ENCODE data around the gene HSH2D. TPM values are rescaled to one million over a fixed set of nuclear protein-coding genes. Genes with fewer than 3 reads are reported as not detected.

Gene HSH2D
- total and polyA plus RNA-seq, 2 of the 13 experiments (the other 11 are each of a cell fraction or from before 2014, with no cell fraction given) = 0.69 to 3.2 TPM

- TF ChIP-seq DR1 (CRISPR knock-in tag; IDR thresholded peaks at IDR 0.05) = no peak
- peak; percentile 93 for TF ChIP-seq PHF20 (CRISPR knock-in tag; IDR thresholded peaks at IDR 0.05)
- TF ChIP-seq MXD3 (CRISPR knock-in tag; IDR thresholded peaks at IDR 0.05) = peak; percentile 53
- no peak for TF ChIP-seq USF2 (IDR thresholded peaks at IDR 0.05; ENCODE audit: low read depth, low read length)
- peak; percentile 92; the same call in 1 of the 2 replicates for TF ChIP-seq USF2 (CRISPR knock-in tag; IDR thresholded peaks at IDR 0.05; ENCODE audit: borderline replicate concordance)
- TF ChIP-seq SRSF1 (optimal IDR thresholded peaks at IDR 0.05; ENCODE audit: low read depth, low read length) = no peak
- 0 out of 2 replicates have a peak, but pooled peaks have one; percentile 8 for TF ChIP-seq HOXA5 (CRISPR knock-in tag; IDR thresholded peaks at IDR 0.05)
- TF ChIP-seq CEBPB (IDR thresholded peaks at IDR 0.05; ENCODE audit: borderline replicate concordance, low read depth, low read length) = no peak
- TF ChIP-seq ISX (CRISPR knock-in tag; conservative IDR thresholded peaks at IDR 0.05) = no peak
- no peak for TF ChIP-seq ETV6 (CRISPR knock-in tag; conservative IDR thresholded peaks at IDR 0.05)
- TF ChIP-seq ZNF788 (CRISPR knock-in tag; IDR thresholded peaks at IDR 0.05; ENCODE audit: borderline replicate concordance) = no peak; the same call in 1 of the 2 replicates
- no peak for TF ChIP-seq MIER3 (CRISPR knock-in tag; IDR thresholded peaks at IDR 0.05; ENCODE audit: borderline replicate concordance)
- TF ChIP-seq ZNF781 (CRISPR knock-in tag; IDR thresholded peaks at IDR 0.05; ENCODE audit: borderline replicate concordance, not compliant biosample characterization) = no peak
- TF ChIP-seq STAT6 (CRISPR knock-in tag; IDR thresholded peaks at IDR 0.05; ENCODE audit: borderline replicate concordance) = no peak
- TF ChIP-seq ZBTB14 (CRISPR knock-in tag; IDR thresholded peaks at IDR 0.05) = no peak
- no peak for TF ChIP-seq IRF1 (CRISPR knock-in tag; IDR thresholded peaks at IDR 0.05; ENCODE audit: low read depth)
- 0 out of 2 replicates have a peak, but pooled peaks have one; percentile 30 for TF ChIP-seq ZNF263 (CRISPR knock-in tag; IDR thresholded peaks at IDR 0.05)
- no peak for TF ChIP-seq ZNF230 (CRISPR knock-in tag; IDR thresholded peaks at IDR 0.05)
- 0 out of 2 replicates have a peak, but pooled peaks have one; percentile 44 for TF ChIP-seq MAF1 (CRISPR knock-in tag; IDR thresholded peaks at IDR 0.05; ENCODE audit: borderline replicate concordance)
- TF ChIP-seq TERF1 (CRISPR knock-in tag; IDR thresholded peaks at IDR 0.05) = no peak
- no peak for TF ChIP-seq PAF1 (CRISPR knock-in tag; IDR thresholded peaks at IDR 0.05)
- no peak for TF ChIP-seq SSRP1 (CRISPR knock-in tag; IDR thresholded peaks at IDR 0.05)
Observed at GRCh38 chr19:16185123-16185767, 41.8 kb downstream of the HSH2D start, which contains the start of gene FAM32A (continued).
